Natural killer cell (primary cell): ENCODE data around the gene SLC9A5. TPM values are rescaled to one million over a fixed set of nuclear protein-coding genes. Genes with fewer than 3 reads are reported as not detected.

Experiments
- ATAC-seq, 3 donors: fragments of 150-1000 bp in 2 of 3; fragments of 200-7000 bp in 1 of 3; cut with Tn5 transposase; 1 replicate in 1 of 3; 2 replicates in 2 of 3; pipeline ENCODE4 v1.10.0; 2021; ENCODE audit warnings: mild to moderate bottlenecking in 2 of 3, moderate library complexity in 2 of 3
- DNase-seq, 2 donors: peaks; one replicate each; pipeline versions ENCODE4 v3.0.0 to v3.0.0-alpha.2; 2013 to 2021; ENCODE audit warnings: mixed read lengths in 1 of 2
- H3K27ac ChIP-seq: one replicate; pipeline ENCODE4 v1.5.1; 2013; ENCODE audit warnings: mild to moderate bottlenecking, low read length
- H3K27me3 ChIP-seq: one replicate; pipeline ENCODE4 v1.6.1; 2013; ENCODE audit warnings: low read length; ENCODE audit not compliant: control insufficient read depth, insufficient read depth
- H3K36me3 ChIP-seq: one replicate; pipeline ENCODE4 v1.6.1; 2013; ENCODE audit warnings: low read length; ENCODE audit not compliant: control insufficient read depth, insufficient read depth
- H3K4me1 ChIP-seq: one replicate; pipeline ENCODE4 v1.6.1; 2013; ENCODE audit warnings: low read length; ENCODE audit not compliant: control insufficient read depth, insufficient read depth
- H3K4me3 ChIP-seq: one replicate; pipeline ENCODE4 v1.5.1; 2013; ENCODE audit warnings: low read length
- H3K9me3 ChIP-seq: one replicate; pipeline ENCODE4 v1.6.1; 2013; ENCODE audit warnings: low read length; ENCODE audit not compliant: control insufficient read depth, insufficient read depth
- H3K27ac Mint-ChIP-seq, 2 donors: one replicate each; pipeline ENCODE4 v1.8.0; 2022; ENCODE audit warnings: mild to moderate bottlenecking in 2 of 2, mixed read lengths in 2 of 2, moderate library complexity in 1 of 2
- H3K27me3 Mint-ChIP-seq, 2 donors: one replicate each; pipeline ENCODE4 v1.8.0; 2022; ENCODE audit warnings: low read depth in 2 of 2, mixed read lengths in 2 of 2
- H3K36me3 Mint-ChIP-seq: one replicate; pipeline ENCODE4 v1.8.0; 2022; ENCODE audit warnings: mixed read lengths
- H3K4me1 Mint-ChIP-seq, 2 donors: one replicate each; pipeline ENCODE4 v1.8.0; 2022; ENCODE audit warnings: mixed read lengths in 2 of 2
- H3K4me3 Mint-ChIP-seq: one replicate; pipeline ENCODE4 v1.8.0; 2022; ENCODE audit warnings: mild to moderate bottlenecking, moderate library complexity, mixed read lengths
- H3K9me3 Mint-ChIP-seq, 2 donors: one replicate each; pipeline ENCODE4 v1.8.0; 2022; ENCODE audit warnings: mixed read lengths in 2 of 2
- CTCF ChIP-seq: fragments of 200-600 bp; IDR thresholded peaks from one replicate; pipeline ENCODE4 v1.8.0; 2022; ENCODE audit warnings: antibody characterized with exemption
- WGBS: methylation state at CpG from one replicate; pipeline ENCODE4 v1.1.7; 2013; ENCODE audit warnings: missing lambda C conversion rate; ENCODE audit not compliant: insufficient coverage; 5-methylcytosine and 5-hydroxymethylcytosine counted together
- intact Hi-C: fragments of 100-400 bp; cut with micrococcal nuclease; formaldehyde crosslinking; loops from one replicate; pipeline ENCODE4 v1.14.2; 2022
- total RNA-seq, 4 donors: library from RNA; stranded (reverse); fragments of 120-200 nt in 1 of 4; gene quantifications; one replicate each; pipeline versions ENCODE4 v1.2.3 to v1.2.4, GENCODE V29; 2013 to 2022

The SLC9A5 gene
- total RNA-seq, result 1 to 10 TPM; 1.2 to 2.6 (median 1.6) TPM
- 0.36 TPM for total RNA-seq (2013)

GRCh38 chr16:67248401-67249177 is at the start of gene SLC9A5:
Gene SLC9A5 (plus strand): TSS chr16:67248979. CDS start chr16:67249015, 36 bp downstream.
- H3K4me1 Mint-ChIP-seq, result peaks cover 26 to 50% of the 10 kb centered on the region in 2 donors
- peak within 1 kb of the TSS; percentile 96 for H3K4me3 Mint-ChIP-seq
- no peaks in the 10 kb centered on the region for H3K36me3 Mint-ChIP-seq
- H3K4me1 ChIP-seq, result peaks cover 49% of the 10 kb centered on the region
- H3K9me3 ChIP-seq, result no peaks in the 10 kb centered on the region
- peaks cover 17% of the 10 kb centered on the region for H3K27me3 ChIP-seq
- intact Hi-C loops, result no loop called here
- no peak for TF ChIP-seq CTCF
- peak within 1 kb of the TSS; percentile 92 to 98 for H3K27ac Mint-ChIP-seq
- peaks cover 18 to 35% of the 10 kb centered on the region in 2 donors for H3K27me3 Mint-ChIP-seq
- H3K4me3 ChIP-seq, result peak within 1 kb of the TSS; percentile 65
- no peak for ATAC-seq
- under 1% methylated on average over 75 of the region's 75 CpGs for WGBS
- H3K27ac ChIP-seq, result peak within 1 kb of the TSS; percentile 60
- no peaks in the 10 kb centered on the region for H3K9me3 Mint-ChIP-seq
- DNase-seq, result peak; percentile 37 to 58
- H3K36me3 ChIP-seq, result no peaks in the 10 kb centered on the region

GRCh38 chr16:67199011-67199807 is 49.6 kb upstream of the SLC9A5 start, which contains the start of gene ELMO3:
Gene ELMO3 (plus strand): TSS chr16:67199131. CDS start chr16:67199327, 196 bp downstream.
- H3K9me3 ChIP-seq, result no peaks in the 10 kb centered on the region
- H3K4me3 ChIP-seq, result no peak within 1 kb of the TSS
- H3K36me3 Mint-ChIP-seq, result peaks cover 14% of the 10 kb centered on the region
- no peaks in the 10 kb centered on the region for H3K9me3 Mint-ChIP-seq
- H3K4me3 Mint-ChIP-seq, result no peak within 1 kb of the TSS
- ATAC-seq, result peak in 1 of 3 donors; percentile 47
- no peaks in the 10 kb centered on the region for H3K27me3 ChIP-seq
- DNase-seq, result no peak
- peak within 1 kb of the TSS in 1 of 2 donors; percentile 40 for H3K27ac Mint-ChIP-seq
- no peaks in the 10 kb centered on the region for H3K4me1 ChIP-seq
- peaks cover 16 to 22% of the 10 kb centered on the region in 2 donors for H3K4me1 Mint-ChIP-seq
- H3K36me3 ChIP-seq, result peaks cover 66% of the 10 kb centered on the region
- no peak within 1 kb of the TSS for H3K27ac ChIP-seq
- TF ChIP-seq CTCF, result no peak
- H3K27me3 Mint-ChIP-seq, result no peaks in the 10 kb centered on the region
- 90% methylated on average over 58 of the region's 61 CpGs for WGBS
- intact Hi-C loops, result no loop called here

GRCh38 chr16:67199808-67200198 is 49.0 kb upstream of the SLC9A5 start:
- no peaks in the 10 kb centered on the region for H3K27me3 Mint-ChIP-seq
- Histone ChIP-seq H3K27ac (no peak overlapping the region), H3K4me1 (no peaks in the 10 kb centered on the region), H3K9me3 (no peaks in the 10 kb centered on the region), H3K4me3 (no peak overlapping the region), H3K36me3 (peaks cover 63% of the 10 kb centered on the region), H3K27me3 (no peaks in the 10 kb centered on the region)
- peaks cover 14% of the 10 kb centered on the region for H3K36me3 Mint-ChIP-seq
- H3K4me1 Mint-ChIP-seq, result peaks cover 16 to 17% of the 10 kb centered on the region in 2 donors
- H3K27ac Mint-ChIP-seq, result no peak overlapping the region
- WGBS, result 86% methylated on average over 19 of the region's 22 CpGs
- no peak for DNase-seq
- intact Hi-C loops, result no loop called here
- TF ChIP-seq CTCF, result no peak
- H3K9me3 Mint-ChIP-seq, result no peaks in the 10 kb centered on the region
- no peak overlapping the region for H3K4me3 Mint-ChIP-seq
- ATAC-seq, result peak in 1 of 3 donors; percentile 14
